SK-N-SH treated with all-trans-retinoic acid at 6 μM for 48 hours (cell line): ENCODE data around the gene UBTD1.

Experiments
- ATAC-seq: fragments of 200-7000 bp; cut with Tn5 transposase; 3 replicates; pipeline ENCODE4 v1.9.1; 2020; ENCODE audit warnings: mild to moderate bottlenecking, moderate library complexity
- ARNTL ChIP-seq: fragments of 450-650 bp; formaldehyde crosslinking; IDR thresholded peaks from 2 replicates; pipeline ENCODE4 v1.5.0; 2020; ENCODE audit warnings: low read depth, mild to moderate bottlenecking, moderate library complexity, borderline replicate concordance
- BACH2 ChIP-seq: fragments of 250-450 bp; sonication (Bioruptor Pico); IDR thresholded peaks from 2 replicates; pipeline ENCODE4 v1.9.0; 2021; ENCODE audit warnings: mild to moderate bottlenecking, borderline replicate concordance
- CREB5 ChIP-seq: fragments of 250-450 bp; sonication (Bioruptor Pico); IDR thresholded peaks from 2 replicates; pipeline ENCODE4 v1.5.1; 2020; ENCODE audit warnings: low read depth, mild to moderate bottlenecking, moderate library complexity
- CSDC2 ChIP-seq: fragments of 250-450 bp; sonication (Bioruptor Pico); IDR thresholded peaks from 2 replicates; pipeline ENCODE4 v1.5.0; 2020; ENCODE audit warnings: mild to moderate bottlenecking, moderate library complexity
- GLIS3 ChIP-seq: fragments of 250-450 bp; sonication (Bioruptor Pico); IDR thresholded peaks from 2 replicates; pipeline ENCODE4 v1.5.0; 2020; ENCODE audit warnings: mild to moderate bottlenecking, moderate library complexity
- ISL1 ChIP-seq: fragments of 250-450 bp; sonication (Bioruptor Pico); IDR thresholded peaks from 2 replicates; pipeline ENCODE4 v2.1.2; 2022; ENCODE audit warnings: mild to moderate bottlenecking, moderate library complexity
- OSR1 ChIP-seq: fragments of 250-450 bp; sonication (Bioruptor Pico); IDR thresholded peaks from 2 replicates; pipeline ENCODE4 v1.8.0; 2022; ENCODE audit warnings: moderate library complexity, mild to moderate bottlenecking, inconsistent platforms
- POU6F1 ChIP-seq: fragments of 250-450 bp; sonication (Bioruptor Pico); IDR thresholded peaks from 2 replicates; pipeline ENCODE4 v1.8.0; 2021; ENCODE audit warnings: low read depth, mild to moderate bottlenecking, moderate library complexity, borderline replicate concordance
- PPARA ChIP-seq: fragments of 250-450 bp; sonication (Bioruptor Pico); IDR thresholded peaks from 2 replicates; pipeline ENCODE4 v1.5.0; 2020; ENCODE audit warnings: mild to moderate bottlenecking, borderline replicate concordance
- RARB ChIP-seq: fragments of 250-450 bp; sonication (Bioruptor Pico); IDR thresholded peaks from 2 replicates; pipeline ENCODE4 v1.8.0; 2021; ENCODE audit warnings: mild to moderate bottlenecking, moderate library complexity
- SNAI2 ChIP-seq: fragments of 250-450 bp; sonication (Bioruptor Pico); IDR thresholded peaks from 2 replicates; pipeline ENCODE4 v1.5.0; 2020; ENCODE audit warnings: mild to moderate bottlenecking, moderate library complexity
- TCF4 ChIP-seq: fragments of 250-450 bp; sonication (Bioruptor Pico); IDR thresholded peaks from 2 replicates; pipeline ENCODE4 v1.8.0; 2021; ENCODE audit warnings: mild to moderate bottlenecking, moderate library complexity, borderline replicate concordance
- TOX ChIP-seq: fragments of 250-450 bp; sonication (Bioruptor Pico); IDR thresholded peaks from 2 replicates; pipeline ENCODE4 v1.8.0; 2021; ENCODE audit warnings: mild to moderate bottlenecking, moderate library complexity, borderline replicate concordance
- TSHZ2 ChIP-seq: fragments of 250-450 bp; sonication (Bioruptor Pico); IDR thresholded peaks from 2 replicates; pipeline ENCODE4 v1.5.0; 2020; ENCODE audit warnings: mild to moderate bottlenecking, moderate library complexity
- ZFP3 ChIP-seq: fragments of 250-450 bp; sonication (Bioruptor Pico); IDR thresholded peaks from 2 replicates; pipeline ENCODE4 v1.5.0; 2020; ENCODE audit warnings: mild to moderate bottlenecking, moderate library complexity
- ZFP30 ChIP-seq: fragments of 450-650 bp; formaldehyde crosslinking; IDR thresholded peaks from 2 replicates; pipeline ENCODE4 v1.5.0; 2022; ENCODE audit warnings: mild to moderate bottlenecking, moderate library complexity
- ZNF565 ChIP-seq: fragments of 450-650 bp; formaldehyde crosslinking; conservative IDR thresholded peaks from 2 replicates; pipeline ENCODE4 v1.5.0; 2020; ENCODE audit warnings: low read depth, mild to moderate bottlenecking, moderate library complexity
- ZNF8 ChIP-seq: fragments of 450-650 bp; formaldehyde crosslinking; IDR thresholded peaks from 2 replicates; pipeline ENCODE4 v1.5.0; 2020; ENCODE audit warnings: mild to moderate bottlenecking, moderate library complexity
- TF ChIP-seq, protein P1 (sequence below): fragments of 250-450 bp; sonication (Bioruptor Pico); IDR thresholded peaks from 2 replicates; pipeline ENCODE4 v1.8.0; 2020; ENCODE audit warnings: mild to moderate bottlenecking, moderate library complexity, borderline replicate concordance

The UBTD1 gene

GRCh38 chr10:97547962-97548361 is 49.2 kb downstream of the UBTD1 start:
- no peak for ATAC-seq
- TF ChIP-seq POU6F1 (no peak), TOX (CRISPR knock-in tag) (no peak), OSR1 (no peak)
- TF ChIP-seq, protein P1, sequence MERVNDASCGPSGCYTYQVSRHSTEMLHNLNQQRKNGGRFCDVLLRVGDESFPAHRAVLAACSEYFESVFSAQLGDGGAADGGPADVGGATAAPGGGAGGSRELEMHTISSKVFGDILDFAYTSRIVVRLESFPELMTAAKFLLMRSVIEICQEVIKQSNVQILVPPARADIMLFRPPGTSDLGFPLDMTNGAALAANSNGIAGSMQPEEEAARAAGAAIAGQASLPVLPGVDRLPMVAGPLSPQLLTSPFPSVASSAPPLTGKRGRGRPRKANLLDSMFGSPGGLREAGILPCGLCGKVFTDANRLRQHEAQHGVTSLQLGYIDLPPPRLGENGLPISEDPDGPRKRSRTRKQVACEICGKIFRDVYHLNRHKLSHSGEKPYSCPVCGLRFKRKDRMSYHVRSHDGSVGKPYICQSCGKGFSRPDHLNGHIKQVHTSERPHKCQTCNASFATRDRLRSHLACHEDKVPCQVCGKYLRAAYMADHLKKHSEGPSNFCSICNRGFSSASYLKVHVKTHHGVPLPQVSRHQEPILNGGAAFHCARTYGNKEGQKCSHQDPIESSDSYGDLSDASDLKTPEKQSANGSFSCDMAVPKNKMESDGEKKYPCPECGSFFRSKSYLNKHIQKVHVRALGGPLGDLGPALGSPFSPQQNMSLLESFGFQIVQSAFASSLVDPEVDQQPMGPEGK (CRISPR knock-in tag): no peak

DNA sequence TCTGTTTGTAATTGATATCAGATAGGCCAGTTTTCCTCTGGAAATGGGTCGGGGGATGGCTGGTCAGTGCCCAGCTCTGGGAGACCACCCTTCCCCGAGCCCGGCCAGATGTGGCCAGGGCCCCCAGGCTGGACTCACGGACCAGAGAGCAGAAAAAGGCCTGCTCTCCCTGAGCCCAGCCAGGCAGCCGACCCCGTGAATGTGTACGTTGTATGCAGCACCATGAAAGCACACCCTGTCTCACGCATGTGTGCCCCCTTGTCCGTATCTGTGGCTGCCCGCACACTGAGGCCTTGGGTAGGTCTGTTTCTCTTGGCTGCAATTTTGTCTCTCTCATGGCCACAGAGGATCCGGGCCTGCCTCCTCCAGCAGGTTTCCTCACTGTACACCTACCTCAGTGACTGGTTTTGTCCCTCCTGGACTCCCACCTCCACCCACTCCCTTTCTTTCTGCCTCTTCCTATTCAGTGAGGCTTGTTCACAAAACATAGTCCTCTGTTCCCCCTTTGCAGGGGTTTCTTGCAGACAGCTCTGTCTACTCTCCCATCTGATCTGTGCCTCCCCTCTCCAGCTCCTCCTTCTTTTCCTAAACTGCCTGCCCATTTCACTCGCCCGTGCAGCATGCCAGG is 50.2 kb downstream of the UBTD1 start:
- ATAC-seq: peak; percentile 10; the same call in 1 of the 3 replicates
- no peak for TF ChIP-seq ISL1 (CRISPR knock-in tag)
- TF ChIP-seq, all 23 proteins: peak for 0

DNA sequence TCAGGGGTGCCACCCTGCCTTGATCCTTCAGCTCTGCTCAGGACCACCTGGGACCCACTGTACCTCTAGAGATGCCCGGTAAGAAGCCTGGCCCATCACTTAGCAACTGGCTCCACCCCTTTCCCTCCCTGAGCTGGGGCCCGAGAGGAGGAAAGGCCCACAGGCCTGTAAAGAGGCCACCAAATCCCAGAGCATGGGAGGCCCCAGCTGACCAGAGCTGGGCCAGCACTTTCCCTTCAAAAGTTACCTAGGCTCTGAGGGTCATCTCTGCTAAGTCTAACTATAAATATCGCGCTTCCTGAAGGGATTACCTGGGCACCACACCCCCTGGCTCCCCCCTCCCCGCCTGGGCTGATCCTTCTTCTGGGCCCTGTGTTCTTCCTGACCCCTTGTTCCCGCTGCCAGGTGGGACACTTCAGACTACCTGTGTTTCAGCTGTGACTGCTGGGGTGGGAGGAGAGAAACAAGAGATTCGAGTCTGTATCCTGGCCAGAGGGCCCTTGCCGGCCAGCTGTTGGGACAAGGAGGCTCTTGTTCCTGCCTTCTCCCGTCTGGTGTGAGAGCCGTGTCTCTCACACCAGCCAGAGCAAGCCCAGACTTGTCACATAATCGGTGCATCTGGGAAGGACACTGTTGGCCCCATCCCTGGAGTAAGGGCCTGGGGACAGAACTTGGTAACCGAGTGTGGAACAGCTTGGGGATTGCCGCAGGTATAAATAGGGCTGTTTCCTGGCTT is 51.0 kb downstream of the UBTD1 start:
- peak; percentile 55 for ATAC-seq
- TF ChIP-seq CSDC2 (CRISPR knock-in tag) (no peak), BACH2 (no peak), GLIS3 (CRISPR knock-in tag) (no peak), ZFP3 (CRISPR knock-in tag) (no peak), ZNF565 (CRISPR knock-in tag) (no peak), SNAI2 (no peak), ZNF8 (CRISPR knock-in tag) (no peak), TOX (CRISPR knock-in tag) (no peak), CREB5 (CRISPR knock-in tag) (no peak), ZFP30 (no peak), ARNTL (no peak), TSHZ2 (no peak), PPARA (CRISPR knock-in tag) (no peak), RARB (CRISPR knock-in tag) (no peak), ISL1 (CRISPR knock-in tag) (no peak), TCF4 (CRISPR knock-in tag) (no peak)
- TF ChIP-seq, protein P1 (CRISPR knock-in tag): no peak
